Effector memory CD8-positive, alpha-beta T cell (primary cell): ENCODE data around the gene SUPT20H.

ENCODE experiments used
- ATAC-seq: fragments of 150-1000 bp; cut with Tn5 transposase; replicated peaks from 2 replicates; pipeline ENCODE4 v1.10.0; 2021; ENCODE audit warnings: mild to moderate bottlenecking, moderate library complexity
- DNase-seq, 3 experiments: peaks; one replicate each; pipeline ENCODE4 v3.0.0; 2021
- H3K27ac Mint-ChIP-seq, 2 donors: one replicate each; pipeline ENCODE4 v1.8.0; 2022; ENCODE audit warnings: mild to moderate bottlenecking in 2 of 2, mixed read lengths in 2 of 2, moderate library complexity in 2 of 2
- H3K27me3 Mint-ChIP-seq, 2 donors: one replicate each; pipeline ENCODE4 v1.8.0; 2022; ENCODE audit warnings: mixed read lengths in 2 of 2
- H3K36me3 Mint-ChIP-seq: one replicate; pipeline ENCODE4 v1.8.0; 2022; ENCODE audit warnings: mild to moderate bottlenecking, moderate library complexity, mixed read lengths; ENCODE audit not compliant: insufficient read depth
- H3K4me1 Mint-ChIP-seq, 2 donors: one replicate each; pipeline ENCODE4 v1.8.0; 2022; ENCODE audit warnings: low read depth in 2 of 2, mixed read lengths in 2 of 2
- H3K4me3 Mint-ChIP-seq, 2 donors: one replicate each; pipeline ENCODE4 v1.8.0; 2022; ENCODE audit warnings: mild to moderate bottlenecking in 2 of 2, mixed read lengths in 2 of 2, moderate library complexity in 2 of 2
- H3K9me3 Mint-ChIP-seq, 2 donors: one replicate each; pipeline ENCODE4 v1.8.0; 2022; ENCODE audit warnings: mixed read lengths in 2 of 2

The SUPT20H gene

DNA sequence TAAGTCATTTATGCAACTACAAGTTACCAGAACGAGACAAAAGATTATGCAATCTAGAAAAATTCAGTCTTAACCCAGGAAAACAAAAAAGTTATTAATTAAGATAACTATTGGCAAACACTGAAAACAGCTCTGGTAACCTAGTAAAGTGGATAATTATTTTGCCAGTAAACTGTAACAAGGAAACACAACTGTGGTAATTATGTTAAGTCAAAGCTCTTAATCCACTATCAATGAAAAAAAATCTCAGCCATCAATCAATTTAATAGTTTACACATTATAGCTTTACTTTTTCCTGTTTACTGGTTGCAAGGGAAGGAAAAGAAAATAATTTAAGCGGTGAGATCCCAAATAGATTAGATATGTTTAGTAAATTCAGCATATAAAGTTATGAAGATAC, 47.7 kb downstream of the SUPT20H start:
- DNase-seq (no peak), ATAC-seq (no peak)
- Mint-ChIP-seq H3K9me3 (no peaks in the 10 kb centered on the region), H3K4me3 (no peak overlapping the region), H3K27me3 (no peaks in the 10 kb centered on the region), H3K36me3 (peaks cover 94% of the 10 kb centered on the region), H3K27ac (no peak overlapping the region), H3K4me1 (peaks cover 2 to 7% of the 10 kb centered on the region in 2 donors)

DNA sequence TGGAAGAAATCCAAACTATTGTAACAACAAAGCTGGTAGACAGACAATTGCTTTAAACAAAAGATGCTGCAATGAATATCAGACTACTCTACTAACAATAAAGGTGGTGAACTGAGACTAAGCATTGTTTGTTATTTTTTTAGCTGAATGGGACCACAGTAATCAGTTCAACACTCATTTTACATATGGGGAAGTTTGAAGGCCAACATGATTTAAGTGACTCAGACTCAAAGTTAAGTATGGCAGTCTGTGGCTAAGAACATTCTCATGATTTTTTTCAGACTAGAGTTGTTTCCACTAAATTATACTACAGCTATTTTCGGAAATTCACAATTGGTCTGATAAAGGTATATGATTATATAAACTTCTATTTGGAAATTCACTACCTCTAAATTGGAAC, 48.5 kb downstream of the SUPT20H start:
- no peak for DNase-seq
- ATAC-seq = no peak
- H3K4me1 Mint-ChIP-seq = peaks cover 2 to 7% of the 10 kb centered on the region in 2 donors
- no peak overlapping the region for H3K4me3 Mint-ChIP-seq
- H3K27me3 Mint-ChIP-seq = no peaks in the 10 kb centered on the region
- no peaks in the 10 kb centered on the region for H3K9me3 Mint-ChIP-seq
- peaks cover 91% of the 10 kb centered on the region for H3K36me3 Mint-ChIP-seq
- H3K27ac Mint-ChIP-seq = peak overlapping the region; percentile 36 to 55

GRCh38 chr13:37010424-37010823, 49.1 kb downstream of the SUPT20H start:
- DNase-seq = no peak
- Mint-ChIP-seq H3K9me3 (no peaks in the 10 kb centered on the region), H3K4me1 (peaks cover 2 to 7% of the 10 kb centered on the region in 2 donors), H3K4me3 (no peak overlapping the region), H3K27me3 (no peaks in the 10 kb centered on the region), H3K36me3 (peaks cover 91% of the 10 kb centered on the region), H3K27ac (peak overlapping the region; percentile 36 to 55)
- no peak for ATAC-seq

- Mint-ChIP-seq H3K4me1 (peaks cover 2 to 5% of the 10 kb centered on the region in 2 donors), H3K27me3 (no peaks in the 10 kb centered on the region), H3K9me3 (no peaks in the 10 kb centered on the region), H3K4me3 (no peak overlapping the region), H3K27ac (no peak overlapping the region), H3K36me3 (peaks cover 91% of the 10 kb centered on the region)
- no peak for ATAC-seq
- no peak for DNase-seq
Measured at GRCh38 chr13:37009692-37010091, 49.8 kb downstream of the SUPT20H start.

GRCh38 chr13:37001921-37002250, 57.6 kb downstream of the SUPT20H start:
- peak overlapping the region; percentile 100 for H3K27ac Mint-ChIP-seq
- peak overlapping the region; percentile 99 for H3K4me3 Mint-ChIP-seq
- H3K9me3 Mint-ChIP-seq = no peaks in the 10 kb centered on the region
- no peak for DNase-seq
- H3K4me1 Mint-ChIP-seq = peaks cover 25 to 34% of the 10 kb centered on the region in 2 donors
- H3K36me3 Mint-ChIP-seq = peaks cover 65% of the 10 kb centered on the region
- H3K27me3 Mint-ChIP-seq = no peaks in the 10 kb centered on the region
- no peak for ATAC-seq

- Mint-ChIP-seq H3K4me1 (peaks cover 29 to 46% of the 10 kb centered on the region in 2 donors), H3K9me3 (no peaks in the 10 kb centered on the region), H3K27ac (peak within 1 kb of the TSS; percentile 100), H3K4me3 (peak within 1 kb of the TSS; percentile 99), H3K36me3 (peaks cover 56% of the 10 kb centered on the region), H3K27me3 (no peaks in the 10 kb centered on the region)
- DNase-seq (peak; percentile 90 to 96 (median 94)), ATAC-seq (peak; percentile 65)
Measured at GRCh38 chr13:36999054-36999714, 60.3 kb downstream of the SUPT20H start, which contains the start of gene ALG5. Gene ALG5 (minus strand): TSS chr13:36999340. CDS start chr13:36999300, 40 bp downstream.

DNA sequence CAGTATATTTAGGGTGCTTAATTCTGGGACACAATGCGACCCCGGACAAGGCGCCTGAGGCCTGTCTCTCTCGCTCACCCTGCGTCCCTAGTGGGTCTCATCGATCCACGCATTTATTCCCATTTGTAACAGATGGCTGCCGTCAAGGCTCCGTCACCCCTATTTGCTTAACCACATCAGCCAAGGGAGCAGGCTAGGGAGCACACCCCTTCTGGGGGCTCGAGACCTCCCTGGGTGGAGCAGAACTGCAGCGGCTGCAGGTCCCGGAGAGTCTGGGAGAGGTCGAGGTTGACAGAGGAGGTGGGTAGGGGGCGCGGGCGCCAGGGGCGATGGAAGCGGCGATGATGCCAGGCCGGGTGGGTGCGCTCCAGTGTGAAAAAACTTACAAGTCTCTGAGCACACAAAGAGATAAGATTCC, 60.9 kb downstream of the SUPT20H start:
- ATAC-seq = no peak
- peaks cover 54% of the 10 kb centered on the region for H3K36me3 Mint-ChIP-seq
- H3K9me3 Mint-ChIP-seq = no peaks in the 10 kb centered on the region
- peaks cover 29 to 46% of the 10 kb centered on the region in 2 donors for H3K4me1 Mint-ChIP-seq
- peak overlapping the region; percentile 100 for H3K27ac Mint-ChIP-seq
- H3K4me3 Mint-ChIP-seq = peak overlapping the region; percentile 99
- DNase-seq = peak; percentile 5 to 9 (median 5)
- H3K27me3 Mint-ChIP-seq = no peaks in the 10 kb centered on the region

DNA sequence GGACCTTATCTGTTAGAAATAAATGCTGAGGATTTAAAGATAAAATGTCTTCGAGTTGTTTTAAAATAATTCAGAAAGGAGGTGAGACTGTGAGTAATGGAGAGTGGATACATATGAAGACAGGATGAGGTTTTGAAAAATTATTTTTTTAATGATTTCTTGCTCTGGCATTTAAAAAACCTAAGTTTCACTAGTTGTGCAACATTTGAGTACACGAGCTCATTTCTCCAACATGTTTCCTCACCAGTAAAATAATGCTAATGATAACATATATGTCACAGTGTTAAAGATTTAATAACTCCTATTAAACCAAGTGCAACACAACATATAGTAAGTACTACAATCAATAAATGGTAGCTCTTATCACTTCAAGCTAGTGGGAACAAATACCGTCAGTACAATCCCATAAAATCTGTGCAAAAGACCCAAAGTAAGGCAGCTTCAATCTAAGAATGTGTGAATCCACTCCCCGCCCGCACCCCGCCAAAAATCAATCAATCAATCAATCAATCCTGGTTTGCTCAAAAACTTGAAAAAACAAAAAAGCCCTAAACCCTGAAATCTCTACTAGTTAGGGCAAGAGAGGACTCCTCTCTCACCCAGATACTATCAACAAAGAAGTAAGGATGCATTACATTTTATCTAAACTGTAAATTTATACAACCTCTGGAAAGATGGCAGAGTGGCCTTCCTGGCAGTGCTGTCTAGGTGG, 61.6 kb downstream of the SUPT20H start:
- Mint-ChIP-seq H3K4me3 (peak overlapping the region; percentile 99), H3K36me3 (peaks cover 59% of the 10 kb centered on the region), H3K27ac (peak overlapping the region; percentile 100), H3K4me1 (peaks cover 29 to 46% of the 10 kb centered on the region in 2 donors), H3K27me3 (no peaks in the 10 kb centered on the region), H3K9me3 (no peaks in the 10 kb centered on the region)
- DNase-seq (no peak), ATAC-seq (no peak)

GRCh38 chr13:36992362-36992761, 67.1 kb downstream of the SUPT20H start:
- H3K4me3 Mint-ChIP-seq = no peak overlapping the region
- no peak for ATAC-seq

GRCh38 chr13:36986462-36987240, 72.8 kb downstream of the SUPT20H start:
- no peak overlapping the region for H3K4me3 Mint-ChIP-seq
- H3K9me3 Mint-ChIP-seq = no peaks in the 10 kb centered on the region
- H3K27me3 Mint-ChIP-seq = no peaks in the 10 kb centered on the region
- no peaks in the 10 kb centered on the region for H3K4me1 Mint-ChIP-seq
- H3K36me3 Mint-ChIP-seq = peaks cover 41% of the 10 kb centered on the region
- DNase-seq (no peak), ATAC-seq (no peak)
- H3K27ac Mint-ChIP-seq = no peak overlapping the region

More at GRCh38 chr13:36992362-36992761, 67.1 kb downstream of the SUPT20H start:
- Mint-ChIP-seq H3K4me1 (peaks cover 7 to 17% of the 10 kb centered on the region in 2 donors), H3K9me3 (no peaks in the 10 kb centered on the region), H3K36me3 (peaks cover 42% of the 10 kb centered on the region), H3K27me3 (no peaks in the 10 kb centered on the region), H3K27ac (no peak overlapping the region)
- DNase-seq = no peak

GRCh38 chr13:36981156-36981743, 78.2 kb downstream of the SUPT20H start:
- Mint-ChIP-seq H3K27me3 (no peaks in the 10 kb centered on the region), H3K9me3 (no peaks in the 10 kb centered on the region), H3K27ac (no peak overlapping the region), H3K36me3 (peaks cover 57% of the 10 kb centered on the region), H3K4me1 (no peaks in the 10 kb centered on the region), H3K4me3 (no peak overlapping the region)
- no peak for ATAC-seq
- DNase-seq = no peak

- no peaks in the 10 kb centered on the region for H3K4me1 Mint-ChIP-seq
- peaks cover 56% of the 10 kb centered on the region for H3K36me3 Mint-ChIP-seq
- peak overlapping the region in 1 of 2 donors; percentile 35 for H3K27ac Mint-ChIP-seq
- H3K27me3 Mint-ChIP-seq = no peaks in the 10 kb centered on the region
- H3K9me3 Mint-ChIP-seq = no peaks in the 10 kb centered on the region
- H3K4me3 Mint-ChIP-seq = no peak overlapping the region
- no peak for ATAC-seq
- DNase-seq = no peak
Measured at GRCh38 chr13:36979361-36980050, 80.0 kb downstream of the SUPT20H start.

- Mint-ChIP-seq H3K9me3 (no peaks in the 10 kb centered on the region), H3K4me3 (no peak overlapping the region), H3K36me3 (peaks cover 63% of the 10 kb centered on the region), H3K4me1 (peaks cover 0 to 5% of the 10 kb centered on the region in 2 donors), H3K27ac (no peak overlapping the region), H3K27me3 (no peaks in the 10 kb centered on the region)
- ATAC-seq = no peak
- DNase-seq = no peak
Measured at GRCh38 chr13:36975172-36975571, 84.3 kb downstream of the SUPT20H start.
